ENCODE measurements around the gene COL6A2.

DNA sequence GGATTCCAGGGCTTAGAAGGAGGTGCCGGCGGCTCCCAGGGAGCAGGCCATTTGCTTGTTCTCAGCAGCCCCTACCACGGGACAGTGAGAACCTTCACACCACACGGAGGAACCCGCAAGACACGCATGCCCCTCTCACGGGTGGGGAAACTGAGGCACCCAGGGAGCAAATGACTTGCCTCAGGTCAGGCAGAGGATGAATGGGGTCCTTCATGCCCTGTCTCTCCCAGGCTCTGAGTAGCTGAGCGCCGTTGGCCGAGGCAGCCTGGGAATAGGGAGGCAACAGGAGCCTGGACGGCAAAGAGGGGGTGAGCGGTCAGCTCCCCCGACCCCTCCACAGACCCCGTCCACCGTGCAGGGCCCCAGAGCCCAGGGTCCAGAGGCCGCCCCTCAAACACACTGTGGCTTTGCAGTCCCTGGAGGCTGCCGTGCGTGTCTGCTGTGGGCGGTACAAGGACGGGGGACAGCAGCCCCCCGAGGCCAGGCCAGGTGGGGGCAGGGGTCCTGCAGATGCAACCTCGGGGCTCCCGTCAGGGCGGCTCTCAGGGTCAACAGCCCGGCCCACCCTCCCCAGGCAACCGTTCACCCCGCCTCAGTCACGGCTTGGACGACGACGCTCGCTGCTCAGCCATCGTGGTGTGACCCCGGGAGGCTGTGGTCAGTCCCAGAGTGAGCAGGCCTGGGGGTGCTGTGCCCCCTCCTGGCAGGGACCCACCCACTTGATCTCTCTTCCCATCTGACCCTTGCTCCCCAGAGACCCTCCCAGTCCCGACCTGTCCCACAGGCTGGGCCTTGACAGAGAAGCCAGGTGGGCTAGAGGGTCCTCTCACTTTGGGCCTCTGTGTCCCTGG lies 15.8 kb upstream of the COL6A2 start:
- TF ChIP-seq TAF1 (IDR thresholded peaks at IDR 0.05; ENCODE audit: borderline replicate concordance, low read depth, low read length) (no peak), POLR2AphosphoS5 (IDR thresholded peaks at IDR 0.05; ENCODE audit: low read depth, low read length) (no peak), FOXJ3 (CRISPR knock-in tag; IDR thresholded peaks at IDR 0.05) (no peak), RCOR1 (IDR thresholded peaks at IDR 0.05; ENCODE audit: low read length) (no peak), EZH2phosphoT487 (IDR thresholded peaks at IDR 0.05; ENCODE audit: borderline replicate concordance, low read depth) (no peak)
- TF ChIP-seq, protein P1, sequence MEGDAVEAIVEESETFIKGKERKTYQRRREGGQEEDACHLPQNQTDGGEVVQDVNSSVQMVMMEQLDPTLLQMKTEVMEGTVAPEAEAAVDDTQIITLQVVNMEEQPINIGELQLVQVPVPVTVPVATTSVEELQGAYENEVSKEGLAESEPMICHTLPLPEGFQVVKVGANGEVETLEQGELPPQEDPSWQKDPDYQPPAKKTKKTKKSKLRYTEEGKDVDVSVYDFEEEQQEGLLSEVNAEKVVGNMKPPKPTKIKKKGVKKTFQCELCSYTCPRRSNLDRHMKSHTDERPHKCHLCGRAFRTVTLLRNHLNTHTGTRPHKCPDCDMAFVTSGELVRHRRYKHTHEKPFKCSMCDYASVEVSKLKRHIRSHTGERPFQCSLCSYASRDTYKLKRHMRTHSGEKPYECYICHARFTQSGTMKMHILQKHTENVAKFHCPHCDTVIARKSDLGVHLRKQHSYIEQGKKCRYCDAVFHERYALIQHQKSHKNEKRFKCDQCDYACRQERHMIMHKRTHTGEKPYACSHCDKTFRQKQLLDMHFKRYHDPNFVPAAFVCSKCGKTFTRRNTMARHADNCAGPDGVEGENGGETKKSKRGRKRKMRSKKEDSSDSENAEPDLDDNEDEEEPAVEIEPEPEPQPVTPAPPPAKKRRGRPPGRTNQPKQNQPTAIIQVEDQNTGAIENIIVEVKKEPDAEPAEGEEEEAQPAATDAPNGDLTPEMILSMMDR (IDR thresholded peaks at IDR 0.05) = no peak
- TF ChIP-seq, protein P2, sequence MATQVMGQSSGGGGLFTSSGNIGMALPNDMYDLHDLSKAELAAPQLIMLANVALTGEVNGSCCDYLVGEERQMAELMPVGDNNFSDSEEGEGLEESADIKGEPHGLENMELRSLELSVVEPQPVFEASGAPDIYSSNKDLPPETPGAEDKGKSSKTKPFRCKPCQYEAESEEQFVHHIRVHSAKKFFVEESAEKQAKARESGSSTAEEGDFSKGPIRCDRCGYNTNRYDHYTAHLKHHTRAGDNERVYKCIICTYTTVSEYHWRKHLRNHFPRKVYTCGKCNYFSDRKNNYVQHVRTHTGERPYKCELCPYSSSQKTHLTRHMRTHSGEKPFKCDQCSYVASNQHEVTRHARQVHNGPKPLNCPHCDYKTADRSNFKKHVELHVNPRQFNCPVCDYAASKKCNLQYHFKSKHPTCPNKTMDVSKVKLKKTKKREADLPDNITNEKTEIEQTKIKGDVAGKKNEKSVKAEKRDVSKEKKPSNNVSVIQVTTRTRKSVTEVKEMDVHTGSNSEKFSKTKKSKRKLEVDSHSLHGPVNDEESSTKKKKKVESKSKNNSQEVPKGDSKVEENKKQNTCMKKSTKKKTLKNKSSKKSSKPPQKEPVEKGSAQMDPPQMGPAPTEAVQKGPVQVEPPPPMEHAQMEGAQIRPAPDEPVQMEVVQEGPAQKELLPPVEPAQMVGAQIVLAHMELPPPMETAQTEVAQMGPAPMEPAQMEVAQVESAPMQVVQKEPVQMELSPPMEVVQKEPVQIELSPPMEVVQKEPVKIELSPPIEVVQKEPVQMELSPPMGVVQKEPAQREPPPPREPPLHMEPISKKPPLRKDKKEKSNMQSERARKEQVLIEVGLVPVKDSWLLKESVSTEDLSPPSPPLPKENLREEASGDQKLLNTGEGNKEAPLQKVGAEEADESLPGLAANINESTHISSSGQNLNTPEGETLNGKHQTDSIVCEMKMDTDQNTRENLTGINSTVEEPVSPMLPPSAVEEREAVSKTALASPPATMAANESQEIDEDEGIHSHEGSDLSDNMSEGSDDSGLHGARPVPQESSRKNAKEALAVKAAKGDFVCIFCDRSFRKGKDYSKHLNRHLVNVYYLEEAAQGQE (IDR thresholded peaks at IDR 0.05; ENCODE audit: low read depth, low read length) = no peak
- TF ChIP-seq, protein P3, sequence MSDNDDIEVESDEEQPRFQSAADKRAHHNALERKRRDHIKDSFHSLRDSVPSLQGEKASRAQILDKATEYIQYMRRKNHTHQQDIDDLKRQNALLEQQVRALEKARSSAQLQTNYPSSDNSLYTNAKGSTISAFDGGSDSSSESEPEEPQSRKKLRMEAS (IDR thresholded peaks at IDR 0.05; ENCODE audit: low read depth) = no peak

All from SK-N-SH (cell line).